ENCODE data around the gene RASIP1.

The RASIP1 gene

DNA sequence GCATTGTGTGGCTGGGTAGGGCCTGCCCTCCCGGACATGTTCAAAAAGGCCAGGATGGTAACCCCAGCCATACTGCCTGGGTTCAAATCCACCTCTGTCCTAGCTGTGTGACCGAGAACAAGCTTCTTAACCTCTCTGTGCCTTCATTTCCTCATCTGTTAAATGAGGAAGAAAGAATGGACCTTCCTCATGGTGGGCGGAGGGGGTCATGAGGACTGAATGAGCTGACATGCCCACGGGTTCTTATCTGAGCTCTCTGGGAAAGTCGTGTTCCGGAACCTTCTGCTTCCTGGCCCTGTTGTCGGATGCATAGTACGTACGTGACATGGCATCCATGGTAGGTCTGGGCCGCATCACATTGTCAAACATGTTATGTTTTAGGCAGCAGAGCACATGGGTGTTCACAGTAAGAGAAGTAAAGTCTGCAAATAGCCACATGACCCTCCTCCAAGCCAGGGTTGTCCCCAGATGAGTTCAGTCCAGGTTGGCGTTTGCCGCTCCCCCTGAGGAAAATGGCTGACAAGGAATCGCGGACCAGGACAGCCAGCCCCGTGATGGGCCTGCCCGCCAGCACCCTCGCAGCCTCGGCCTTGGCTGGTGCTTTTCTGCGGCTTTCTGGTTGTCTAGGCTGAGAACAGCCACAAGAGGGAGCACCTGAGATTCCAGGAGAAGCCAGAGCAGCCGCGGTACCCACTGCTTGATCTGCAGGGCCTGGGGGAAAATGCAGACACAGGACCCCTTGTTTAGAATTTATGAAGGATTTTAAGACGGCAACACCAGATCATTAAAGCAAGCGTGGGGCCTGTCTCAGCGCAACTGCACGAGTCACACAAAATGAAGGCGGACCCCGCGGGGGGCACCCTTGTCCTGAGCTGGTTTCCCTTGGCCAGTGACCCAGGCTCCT, 65.2 kb downstream of the RASIP1 start (continued):
- TF ChIP-seq, protein P1, sequence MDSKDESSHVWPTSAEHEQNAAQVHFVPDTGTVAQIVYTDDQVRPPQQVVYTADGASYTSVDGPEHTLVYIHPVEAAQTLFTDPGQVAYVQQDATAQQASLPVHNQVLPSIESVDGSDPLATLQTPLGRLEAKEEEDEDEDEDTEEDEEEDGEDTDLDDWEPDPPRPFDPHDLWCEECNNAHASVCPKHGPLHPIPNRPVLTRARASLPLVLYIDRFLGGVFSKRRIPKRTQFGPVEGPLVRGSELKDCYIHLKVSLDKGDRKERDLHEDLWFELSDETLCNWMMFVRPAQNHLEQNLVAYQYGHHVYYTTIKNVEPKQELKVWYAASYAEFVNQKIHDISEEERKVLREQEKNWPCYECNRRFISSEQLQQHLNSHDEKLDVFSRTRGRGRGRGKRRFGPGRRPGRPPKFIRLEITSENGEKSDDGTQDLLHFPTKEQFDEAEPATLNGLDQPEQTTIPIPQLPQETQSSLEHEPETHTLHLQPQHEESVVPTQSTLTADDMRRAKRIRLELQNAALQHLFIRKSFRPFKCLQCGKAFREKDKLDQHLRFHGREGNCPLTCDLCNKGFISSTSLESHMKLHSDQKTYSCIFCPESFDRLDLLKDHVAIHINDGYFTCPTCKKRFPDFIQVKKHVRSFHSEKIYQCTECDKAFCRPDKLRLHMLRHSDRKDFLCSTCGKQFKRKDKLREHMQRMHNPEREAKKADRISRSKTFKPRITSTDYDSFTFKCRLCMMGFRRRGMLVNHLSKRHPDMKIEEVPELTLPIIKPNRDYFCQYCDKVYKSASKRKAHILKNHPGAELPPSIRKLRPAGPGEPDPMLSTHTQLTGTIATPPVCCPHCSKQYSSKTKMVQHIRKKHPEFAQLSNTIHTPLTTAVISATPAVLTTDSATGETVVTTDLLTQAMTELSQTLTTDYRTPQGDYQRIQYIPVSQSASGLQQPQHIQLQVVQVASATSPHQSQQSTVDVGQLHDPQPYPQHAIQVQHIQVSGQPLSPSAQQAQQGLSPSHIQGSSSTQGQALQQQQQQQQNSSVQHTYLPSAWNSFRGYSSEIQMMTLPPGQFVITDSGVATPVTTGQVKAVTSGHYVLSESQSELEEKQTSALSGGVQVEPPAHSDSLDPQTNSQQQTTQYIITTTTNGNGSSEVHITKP (tag by site-specific recombination; IDR thresholded peaks at IDR 0.05): peak; percentile 35; the same call in 1 of the 2 replicates
- TF ChIP-seq ZNF768 (tag by site-specific recombination; IDR thresholded peaks at IDR 0.05) (peak; percentile 31; the same call in 1 of the 2 replicates), FEZF1 (tag by site-specific recombination; IDR thresholded peaks at IDR 0.05) (0 out of 2 replicates have a peak, but pooled peaks have one; percentile 9), WT1 (tag by site-specific recombination; IDR thresholded peaks at IDR 0.05) (no peak), SALL2 (tag by site-specific recombination; IDR thresholded peaks at IDR 0.05; ENCODE audit: borderline replicate concordance) (no peak), ZSCAN30 (tag by site-specific recombination; IDR thresholded peaks at IDR 0.05) (0 out of 2 replicates have a peak, but pooled peaks have one; percentile 59), ZNF114 (tag by site-specific recombination; IDR thresholded peaks at IDR 0.05) (no peak), ZNF549 (tag by site-specific recombination; IDR thresholded peaks at IDR 0.05) (0 out of 2 replicates have a peak, but pooled peaks have one; percentile 10), SP7 (tag by site-specific recombination; IDR thresholded peaks at IDR 0.05) (peak; percentile 44; the same call in 1 of the 2 replicates), ZNF394 (tag by site-specific recombination; IDR thresholded peaks at IDR 0.05; ENCODE audit: borderline replicate concordance) (peak; percentile 88), ZNF600 (tag by site-specific recombination; IDR thresholded peaks at IDR 0.05) (peak; percentile 88), ZNF664 (tag by site-specific recombination; IDR thresholded peaks at IDR 0.05) (peak; percentile 35; the same call in 1 of the 2 replicates), ZNF701 (tag by site-specific recombination; IDR thresholded peaks at IDR 0.05) (no peak), ZNF501 (tag by site-specific recombination; IDR thresholded peaks at IDR 0.05) (0 out of 2 replicates have a peak, but pooled peaks have one; percentile 50), ZNF777 (tag by site-specific recombination; IDR thresholded peaks at IDR 0.05; ENCODE audit: borderline replicate concordance) (no peak)
- TF ChIP-seq, protein P2, sequence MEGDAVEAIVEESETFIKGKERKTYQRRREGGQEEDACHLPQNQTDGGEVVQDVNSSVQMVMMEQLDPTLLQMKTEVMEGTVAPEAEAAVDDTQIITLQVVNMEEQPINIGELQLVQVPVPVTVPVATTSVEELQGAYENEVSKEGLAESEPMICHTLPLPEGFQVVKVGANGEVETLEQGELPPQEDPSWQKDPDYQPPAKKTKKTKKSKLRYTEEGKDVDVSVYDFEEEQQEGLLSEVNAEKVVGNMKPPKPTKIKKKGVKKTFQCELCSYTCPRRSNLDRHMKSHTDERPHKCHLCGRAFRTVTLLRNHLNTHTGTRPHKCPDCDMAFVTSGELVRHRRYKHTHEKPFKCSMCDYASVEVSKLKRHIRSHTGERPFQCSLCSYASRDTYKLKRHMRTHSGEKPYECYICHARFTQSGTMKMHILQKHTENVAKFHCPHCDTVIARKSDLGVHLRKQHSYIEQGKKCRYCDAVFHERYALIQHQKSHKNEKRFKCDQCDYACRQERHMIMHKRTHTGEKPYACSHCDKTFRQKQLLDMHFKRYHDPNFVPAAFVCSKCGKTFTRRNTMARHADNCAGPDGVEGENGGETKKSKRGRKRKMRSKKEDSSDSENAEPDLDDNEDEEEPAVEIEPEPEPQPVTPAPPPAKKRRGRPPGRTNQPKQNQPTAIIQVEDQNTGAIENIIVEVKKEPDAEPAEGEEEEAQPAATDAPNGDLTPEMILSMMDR (tag by site-specific recombination; IDR thresholded peaks at IDR 0.05): peak; percentile 90
- TF ChIP-seq, protein P3, sequence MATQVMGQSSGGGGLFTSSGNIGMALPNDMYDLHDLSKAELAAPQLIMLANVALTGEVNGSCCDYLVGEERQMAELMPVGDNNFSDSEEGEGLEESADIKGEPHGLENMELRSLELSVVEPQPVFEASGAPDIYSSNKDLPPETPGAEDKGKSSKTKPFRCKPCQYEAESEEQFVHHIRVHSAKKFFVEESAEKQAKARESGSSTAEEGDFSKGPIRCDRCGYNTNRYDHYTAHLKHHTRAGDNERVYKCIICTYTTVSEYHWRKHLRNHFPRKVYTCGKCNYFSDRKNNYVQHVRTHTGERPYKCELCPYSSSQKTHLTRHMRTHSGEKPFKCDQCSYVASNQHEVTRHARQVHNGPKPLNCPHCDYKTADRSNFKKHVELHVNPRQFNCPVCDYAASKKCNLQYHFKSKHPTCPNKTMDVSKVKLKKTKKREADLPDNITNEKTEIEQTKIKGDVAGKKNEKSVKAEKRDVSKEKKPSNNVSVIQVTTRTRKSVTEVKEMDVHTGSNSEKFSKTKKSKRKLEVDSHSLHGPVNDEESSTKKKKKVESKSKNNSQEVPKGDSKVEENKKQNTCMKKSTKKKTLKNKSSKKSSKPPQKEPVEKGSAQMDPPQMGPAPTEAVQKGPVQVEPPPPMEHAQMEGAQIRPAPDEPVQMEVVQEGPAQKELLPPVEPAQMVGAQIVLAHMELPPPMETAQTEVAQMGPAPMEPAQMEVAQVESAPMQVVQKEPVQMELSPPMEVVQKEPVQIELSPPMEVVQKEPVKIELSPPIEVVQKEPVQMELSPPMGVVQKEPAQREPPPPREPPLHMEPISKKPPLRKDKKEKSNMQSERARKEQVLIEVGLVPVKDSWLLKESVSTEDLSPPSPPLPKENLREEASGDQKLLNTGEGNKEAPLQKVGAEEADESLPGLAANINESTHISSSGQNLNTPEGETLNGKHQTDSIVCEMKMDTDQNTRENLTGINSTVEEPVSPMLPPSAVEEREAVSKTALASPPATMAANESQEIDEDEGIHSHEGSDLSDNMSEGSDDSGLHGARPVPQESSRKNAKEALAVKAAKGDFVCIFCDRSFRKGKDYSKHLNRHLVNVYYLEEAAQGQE (tag by site-specific recombination; IDR thresholded peaks at IDR 0.05): no peak
